Progenitor cell of endocrine pancreas (in vitro differentiated cells): Measurements from ENCODE around the gene WDR20. TPM values are rescaled to one million over a fixed set of nuclear protein-coding genes. Genes with fewer than 3 reads are reported as not detected.
"Not testable (repeated sequence)": the region's sequence is repeated elsewhere in the genome, so short reads cannot be mapped to it uniquely, and the experiment has no call there.

Source experiments
- DNase-seq: peaks from one replicate; pipeline ENCODE4 v3.0.0; 2021; ENCODE audit warnings: low spot score; ENCODE audit not compliant: unreplicated experiment
- H3K27ac Mint-ChIP-seq: 2 replicates; pipeline ENCODE4 v1.8.0; 2021; ENCODE audit warnings: mild to moderate bottlenecking, moderate library complexity, mixed read lengths
- H3K27me3 Mint-ChIP-seq: 2 replicates; pipeline ENCODE4 v1.8.0; 2021; ENCODE audit warnings: mixed read lengths
- H3K36me3 Mint-ChIP-seq: 2 replicates; pipeline ENCODE4 v1.8.0; 2022; ENCODE audit warnings: mixed read lengths; ENCODE audit not compliant: insufficient read depth
- H3K4me1 Mint-ChIP-seq: 2 replicates; pipeline ENCODE4 v1.8.0; 2021; ENCODE audit warnings: low read depth, mixed read lengths
- H3K4me3 Mint-ChIP-seq: 2 replicates; pipeline ENCODE4 v1.8.0; 2021; ENCODE audit warnings: low read depth, mild to moderate bottlenecking, moderate library complexity, mixed read lengths
- H3K9me3 Mint-ChIP-seq: 2 replicates; pipeline ENCODE4 v1.8.0; 2021; ENCODE audit warnings: low read depth, mixed read lengths
- CTCF ChIP-seq: fragments of 200-600 bp; sonication (generic); IDR thresholded peaks from one replicate; pipeline ENCODE4 v1.5.0; 2021; ENCODE audit warnings: antibody characterized with exemption, mild to moderate bottlenecking; ENCODE audit not compliant: unreplicated experiment
- total RNA-seq: library from RNA; stranded (reverse); gene quantifications from 2 replicates; pipeline ENCODE4 v1.2.1, GENCODE V29; 2021

Gene WDR20
- total RNA-seq, 1 donor from 2014 or later = 34.9 TPM

DNA sequence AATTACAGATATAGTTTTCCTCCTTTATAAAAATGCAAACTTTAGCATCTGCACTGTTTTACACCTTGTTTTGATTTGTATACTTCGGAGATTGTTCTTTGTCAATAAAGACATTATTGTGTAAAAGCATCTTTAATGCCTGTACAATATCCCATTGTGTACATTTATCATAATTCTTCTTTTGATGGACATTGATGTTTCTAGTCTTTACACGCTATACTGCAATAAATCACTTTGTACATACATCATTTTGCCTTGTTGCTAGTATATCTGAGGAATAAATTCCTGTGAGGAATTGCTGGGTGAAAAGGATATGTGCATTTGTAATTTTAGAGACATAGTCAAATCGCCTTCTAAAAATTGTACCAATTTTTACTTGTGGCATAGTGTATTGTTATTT lies 30.4 kb downstream of the WDR20 start:
- Mint-ChIP-seq H3K9me3 (peaks cover under 1% of the 10 kb centered on the region), H3K27me3 (no peaks in the 10 kb centered on the region), H3K36me3 (peaks cover 3% of the 10 kb centered on the region), H3K27ac (no peak overlapping the region), H3K4me1 (peaks cover 23% of the 10 kb centered on the region), H3K4me3 (no peak overlapping the region)
- DNase-seq = no peak
- no peak for TF ChIP-seq CTCF

- Mint-ChIP-seq H3K4me1 (peaks cover 23% of the 10 kb centered on the region), H3K36me3 (peaks cover 6% of the 10 kb centered on the region), H3K27ac (no peak overlapping the region), H3K9me3 (peaks cover 4% of the 10 kb centered on the region), H3K27me3 (no peaks in the 10 kb centered on the region), H3K4me3 (no peak overlapping the region)
- TF ChIP-seq CTCF = no peak
- no peak for DNase-seq
Measured at GRCh38 chr14:102171173-102172020, 31.7 kb downstream of the WDR20 start.

DNA sequence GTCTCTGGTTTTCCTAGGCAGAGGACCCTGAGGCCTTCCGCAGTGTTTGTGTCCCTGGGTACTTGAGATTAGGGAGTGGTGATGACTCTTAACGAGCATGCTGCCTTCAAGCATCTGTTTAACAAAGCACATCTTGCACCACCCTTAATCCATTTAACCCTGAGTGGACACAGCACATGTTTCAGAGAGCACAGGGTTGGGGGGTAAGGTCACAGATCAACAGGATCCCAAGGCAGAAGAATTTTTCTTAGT lies 32.2 kb downstream of the WDR20 start:
- H3K27ac Mint-ChIP-seq, H3K4me3 Mint-ChIP-seq, DNase-seq, H3K36me3 Mint-ChIP-seq, H3K9me3 Mint-ChIP-seq, H3K27me3 Mint-ChIP-seq: not testable (repeated sequence)
- H3K4me1 Mint-ChIP-seq = peaks cover 17% of the 10 kb centered on the region

GRCh38 chr14:102172721-102173120 lies 33.0 kb downstream of the WDR20 start:
- H3K36me3 Mint-ChIP-seq = not testable (repeated sequence)

GRCh38 chr14:102177161-102177560 lies 37.5 kb downstream of the WDR20 start:
- Mint-ChIP-seq H3K27ac (no peak overlapping the region), H3K36me3 (peaks cover 4% of the 10 kb centered on the region), H3K27me3 (no peaks in the 10 kb centered on the region), H3K9me3 (peaks cover 4% of the 10 kb centered on the region), H3K4me1 (peaks cover 4% of the 10 kb centered on the region), H3K4me3 (no peak overlapping the region)
- TF ChIP-seq CTCF = no peak
- DNase-seq = no peak

More at GRCh38 chr14:102172721-102173120, 33.0 kb downstream of the WDR20 start:
- not testable (repeated sequence) for H3K9me3 Mint-ChIP-seq, H3K27ac Mint-ChIP-seq, H3K27me3 Mint-ChIP-seq, DNase-seq, H3K4me3 Mint-ChIP-seq
- H3K4me1 Mint-ChIP-seq = peaks cover 17% of the 10 kb centered on the region

DNA sequence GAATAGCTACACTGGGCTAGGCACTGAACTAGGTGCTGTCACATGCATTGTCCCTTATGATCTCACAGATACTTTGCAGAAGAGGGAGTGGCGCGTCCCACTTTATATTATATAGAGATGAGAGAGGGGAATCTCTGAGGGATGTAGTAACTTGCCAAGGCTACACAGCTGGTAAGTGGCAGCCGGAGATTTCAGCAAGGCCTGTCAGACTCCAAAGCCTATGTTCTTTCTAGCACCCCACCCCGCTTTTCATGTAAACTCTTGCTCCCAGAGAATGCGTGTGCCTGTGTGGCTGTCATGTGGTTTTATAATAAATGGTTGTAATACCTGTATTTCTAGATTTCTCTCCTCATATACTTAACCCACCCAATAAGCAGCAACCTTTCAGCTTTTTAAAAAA lies 39.1 kb downstream of the WDR20 start:
- no peaks in the 10 kb centered on the region for H3K27me3 Mint-ChIP-seq
- peaks cover 4% of the 10 kb centered on the region for H3K4me1 Mint-ChIP-seq
- H3K36me3 Mint-ChIP-seq = peaks cover 4% of the 10 kb centered on the region
- H3K4me3 Mint-ChIP-seq = no peak overlapping the region
- TF ChIP-seq CTCF = no peak
- peaks cover 4% of the 10 kb centered on the region for H3K9me3 Mint-ChIP-seq
- no peak for DNase-seq
- peak overlapping the region; percentile 29 for H3K27ac Mint-ChIP-seq
